ENCODE results near the gene NEU2.

The NEU2 gene

GRCh38 chr2:233032551-233033320 lies at the start of gene NEU2:
Gene NEU2 (plus strand): TSS chr2:233032672. CDS start chr2:233032672, 0 bp downstream.
- no peak for DNase-seq

GRCh38 chr2:232982926-232983668 lies 49.4 kb upstream of the NEU2 start:
- no peak for DNase-seq

GRCh38 chr2:232983669-232984140 lies 48.8 kb upstream of the NEU2 start:
- no peak for DNase-seq

- DNase-seq = no peak
Observed at GRCh38 chr2:232984451-232985207, 47.8 kb upstream of the NEU2 start.

GRCh38 chr2:232986155-232986554 lies 46.3 kb upstream of the NEU2 start:
- no peak for DNase-seq

- no peak for DNase-seq
Observed at GRCh38 chr2:232993231-232993821, 39.1 kb upstream of the NEU2 start.

GRCh38 chr2:232994446-232994845 lies 38.0 kb upstream of the NEU2 start:
- DNase-seq = no peak

GRCh38 chr2:232997749-232998665 lies 34.5 kb upstream of the NEU2 start:
- DNase-seq = no peak

- DNase-seq = no peak
Observed at GRCh38 chr2:232998666-232998985, 33.8 kb upstream of the NEU2 start.

- no peak for DNase-seq
Observed at GRCh38 chr2:232999354-232999753, 33.1 kb upstream of the NEU2 start.

GRCh38 chr2:233000886-233001750 lies 31.4 kb upstream of the NEU2 start:
- DNase-seq = no peak

- no peak for DNase-seq
Observed at GRCh38 chr2:233002829-233003657, 29.4 kb upstream of the NEU2 start.

GRCh38 chr2:233003658-233004555 lies 28.6 kb upstream of the NEU2 start:
- DNase-seq = no peak

- no peak for DNase-seq
Observed at GRCh38 chr2:233005096-233005495, 27.4 kb upstream of the NEU2 start.

GRCh38 chr2:233006648-233007047 lies 25.8 kb upstream of the NEU2 start:
- no peak for DNase-seq

- DNase-seq = no peak
Observed at GRCh38 chr2:233007270-233007669, 25.2 kb upstream of the NEU2 start.

- DNase-seq = no peak
Observed at GRCh38 chr2:233007739-233008138, 24.7 kb upstream of the NEU2 start.

- DNase-seq = no peak
Observed at GRCh38 chr2:233009661-233010060, 22.8 kb upstream of the NEU2 start.

Measured in CD4-positive, alpha-beta T cell treated with Interleukin-15 for 1 hour (primary cell).